HG02870 (cell line): ENCODE data around the gene NCAPD2.

Experiments
- ATAC-seq: cut with Tn5 transposase; IDR thresholded peaks from one replicate; pipeline ENCODE4 v1.9.1; 2021; ENCODE audit warnings: mild to moderate bottlenecking, moderate library complexity; ENCODE audit not compliant: unreplicated experiment

NCAPD2 gene

DNA sequence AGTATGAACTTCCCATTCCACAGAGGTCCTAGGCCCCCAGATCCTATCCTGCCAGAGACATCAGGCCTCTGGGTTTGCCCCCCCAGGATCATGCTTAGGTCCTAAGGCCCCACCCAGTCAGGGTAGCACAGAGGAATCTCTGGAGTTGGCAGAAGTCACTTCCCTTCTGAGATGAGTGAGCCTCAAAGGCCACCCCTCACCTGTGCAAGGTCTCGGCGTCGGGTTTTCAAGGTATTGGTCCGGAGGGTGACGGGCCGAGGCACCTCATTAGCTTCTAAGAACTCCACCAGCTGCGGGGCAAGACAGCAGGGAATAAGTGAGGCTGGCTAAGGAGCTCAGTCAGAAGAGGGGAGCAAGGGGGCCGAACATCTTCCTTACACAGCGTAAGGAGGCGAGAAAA lies 69.0 kb downstream of the NCAPD2 start:
- ATAC-seq: no peak

DNA sequence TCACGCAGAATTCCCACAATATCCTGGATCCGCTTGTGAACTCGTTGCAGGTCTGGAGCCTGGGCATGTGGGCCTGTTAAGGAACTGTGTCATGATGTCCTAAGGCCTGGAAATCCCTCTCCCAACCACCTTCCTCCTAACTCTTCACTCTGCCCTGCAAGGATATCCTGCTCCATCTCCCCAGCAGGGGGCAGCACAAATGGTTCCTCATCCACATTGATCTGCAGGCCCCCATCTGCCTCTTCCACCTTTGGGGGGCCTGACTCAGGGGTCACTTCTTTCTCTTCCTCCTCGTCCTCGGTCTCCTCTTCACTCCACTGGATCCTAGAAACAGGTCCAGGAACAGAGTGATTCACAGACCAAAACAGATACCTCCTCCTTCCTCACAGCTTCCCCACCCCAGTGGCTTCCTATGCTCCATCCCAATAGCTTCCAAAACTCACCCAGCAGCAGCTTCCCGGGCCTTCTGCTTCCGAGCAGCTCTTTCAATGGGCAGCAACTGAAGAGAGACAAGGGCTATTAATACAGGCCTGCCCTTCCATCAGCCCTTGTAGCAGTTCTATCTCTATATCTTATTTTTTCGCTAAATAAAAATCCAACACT lies 69.6 kb downstream of the NCAPD2 start:
- no peak for ATAC-seq

DNA sequence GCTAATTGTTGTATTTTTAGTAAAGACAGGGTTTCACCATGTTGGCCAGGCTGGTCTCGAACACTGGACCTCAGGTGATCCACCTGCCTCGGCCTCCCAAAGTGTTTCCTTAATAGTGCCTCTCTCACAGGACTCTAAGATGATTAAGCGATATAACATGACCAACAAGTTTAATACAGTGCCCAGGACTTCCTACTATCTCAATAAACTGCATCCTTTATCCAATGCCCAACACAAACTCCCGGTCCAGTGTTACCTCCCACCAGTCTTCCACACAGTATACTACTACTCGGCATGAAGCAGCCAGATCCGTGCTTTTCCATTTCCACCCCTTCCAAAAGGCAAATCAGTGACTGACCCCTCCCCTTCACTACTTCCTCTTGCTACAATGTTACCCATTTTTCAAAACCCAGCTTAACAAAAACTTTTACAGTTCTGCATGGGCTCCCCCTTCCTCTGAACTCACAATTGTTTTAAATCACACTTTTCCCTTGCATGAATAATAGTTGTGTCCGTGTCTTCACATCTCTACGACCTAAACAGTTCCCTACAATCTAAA lies 73.3 kb downstream of the NCAPD2 start:
- ATAC-seq: no peak

DNA sequence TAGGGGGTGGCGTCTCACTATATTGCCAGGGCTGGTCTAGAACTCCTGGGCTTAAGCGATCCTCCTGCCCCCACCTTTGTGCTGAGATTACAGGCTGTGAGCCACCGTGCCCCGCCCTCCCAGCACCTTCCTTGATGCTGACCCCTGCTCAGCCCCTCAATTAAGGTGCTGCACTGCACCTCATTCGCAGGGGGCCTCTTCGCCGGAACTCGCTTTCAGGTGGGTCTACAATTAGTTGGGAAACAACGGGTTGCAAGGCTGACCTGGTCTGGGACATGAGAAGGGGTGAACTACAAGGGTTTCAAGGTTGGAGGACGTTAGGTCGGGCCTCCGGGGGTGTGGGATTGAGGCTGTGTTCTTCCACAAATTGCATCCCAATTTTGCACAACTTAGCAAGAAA lies 75.4 kb downstream of the NCAPD2 start:
- ATAC-seq: no peak

DNA sequence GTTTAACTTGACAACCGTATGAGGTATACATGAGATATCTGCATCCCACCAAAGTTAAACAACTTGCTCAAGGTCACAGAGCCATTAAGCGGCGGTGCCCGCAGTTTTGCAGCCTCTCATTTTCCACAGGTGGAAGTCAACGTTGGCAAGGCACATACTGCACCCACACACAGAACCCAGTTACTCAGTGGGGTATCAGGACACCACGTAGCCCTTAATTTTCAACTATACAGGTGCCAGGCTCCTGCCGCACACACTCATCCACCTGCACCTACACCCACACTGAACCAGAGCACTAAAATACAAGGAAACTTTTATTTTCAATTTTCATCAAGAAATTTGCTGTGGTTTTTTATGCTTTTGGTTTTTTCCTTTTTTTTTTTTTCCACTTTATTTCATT lies 75.9 kb downstream of the NCAPD2 start:
- ATAC-seq: no peak

DNA sequence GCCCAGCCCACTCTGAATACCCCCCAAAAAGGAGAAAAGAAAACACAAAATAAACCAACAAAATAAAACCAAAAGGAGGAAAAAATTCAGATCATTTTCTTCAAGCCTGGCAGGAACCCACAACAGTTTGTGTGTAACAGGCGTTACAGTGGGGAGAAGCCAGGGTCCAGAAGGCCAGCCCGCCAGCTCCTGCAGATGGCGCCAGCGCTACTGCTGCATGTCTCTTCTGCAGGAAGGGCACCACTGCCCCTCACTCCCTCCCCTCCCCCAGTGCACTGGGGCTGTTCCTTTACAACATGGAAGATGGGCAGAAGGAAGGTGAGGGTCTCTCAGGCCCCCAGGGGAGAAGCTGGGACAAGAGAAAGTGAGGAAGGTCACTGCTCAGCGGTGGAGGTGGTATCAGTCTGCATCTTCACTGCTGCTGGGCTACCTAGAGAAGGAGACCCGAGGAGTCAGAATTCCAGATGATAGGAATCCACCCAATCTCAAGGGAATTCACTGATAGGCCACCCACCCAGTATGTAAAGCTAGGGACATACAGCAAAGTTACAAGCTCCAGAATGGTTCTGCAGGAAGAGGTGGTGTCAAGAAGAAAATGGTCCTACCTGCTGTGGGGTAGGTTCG lies 76.5 kb downstream of the NCAPD2 start:
- ATAC-seq: no peak

DNA sequence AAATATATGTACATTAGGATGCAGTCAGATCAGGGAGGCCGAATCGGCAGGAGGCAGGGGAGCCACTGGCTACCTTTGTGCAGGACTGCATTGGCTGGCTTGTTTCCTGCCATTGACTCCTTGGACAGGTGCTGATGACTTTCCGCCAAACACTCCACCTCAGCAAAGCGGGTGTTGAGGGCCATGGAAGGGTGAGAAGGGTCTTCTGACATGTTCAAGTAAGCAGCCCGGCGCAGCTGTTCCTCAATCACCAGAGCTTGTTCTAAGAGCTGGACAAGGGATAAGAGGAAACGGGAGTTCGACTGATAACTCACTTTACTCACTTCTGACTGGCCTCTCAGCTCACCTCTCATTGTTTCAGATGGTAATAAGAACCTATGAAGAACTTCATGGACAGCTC lies 79.1 kb downstream of the NCAPD2 start:
- ATAC-seq: no peak

DNA sequence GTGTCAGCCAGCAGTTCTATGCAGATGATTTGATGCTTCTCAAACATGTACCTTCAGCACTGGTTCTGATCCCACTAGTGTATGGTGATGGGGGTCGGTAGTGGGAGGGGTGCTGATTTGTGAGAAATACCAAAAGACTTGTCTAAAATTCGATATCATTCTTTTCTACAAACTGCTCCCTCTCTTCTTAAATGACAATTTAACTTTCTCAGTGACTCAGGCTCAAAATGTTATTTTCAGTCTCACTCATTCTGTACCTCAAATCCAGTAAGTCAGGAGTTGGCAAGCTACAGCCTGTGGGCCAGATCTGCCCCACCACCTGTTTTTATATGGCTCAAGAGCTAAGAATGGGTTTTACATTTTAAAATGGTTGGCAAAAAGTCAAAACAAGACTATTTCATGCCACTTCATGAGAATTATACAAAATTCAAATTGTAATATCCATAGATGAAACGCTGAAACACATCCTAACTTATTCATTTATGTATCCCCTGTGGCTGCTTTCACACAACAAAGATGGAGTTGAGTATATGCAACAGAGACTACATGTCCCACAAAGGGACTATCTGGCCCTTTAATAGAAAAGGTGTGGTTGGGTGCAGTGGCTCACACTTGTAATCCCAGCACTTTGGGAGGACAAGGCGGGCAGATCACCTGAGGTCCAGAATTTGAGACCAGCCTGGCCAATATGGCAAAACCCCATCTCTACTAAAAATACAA lies 80.8 kb downstream of the NCAPD2 start:
- no peak for ATAC-seq

DNA sequence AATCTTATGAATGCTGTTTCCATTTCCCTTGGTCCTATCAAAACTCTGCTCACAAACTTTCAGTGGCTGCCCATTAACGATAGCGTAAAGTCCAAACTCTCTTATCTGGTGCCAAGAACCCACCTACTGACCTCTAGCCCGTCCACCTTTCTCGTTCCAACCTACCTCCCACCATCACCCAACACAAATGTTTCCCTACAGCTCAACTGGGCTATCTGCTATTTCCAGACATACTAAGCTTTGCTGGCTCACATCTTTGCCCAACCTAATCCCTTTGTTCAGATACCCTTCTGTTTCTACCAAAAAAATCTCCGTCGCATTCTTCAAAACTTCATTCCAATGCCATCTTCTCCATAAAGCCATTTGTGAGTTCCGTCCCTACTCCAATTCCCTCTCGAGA lies 81.7 kb downstream of the NCAPD2 start:
- no peak for ATAC-seq
